HG03097 (cell line): ENCODE measurements around the gene TPPP3.

Experiments used
- ATAC-seq: cut with Tn5 transposase; IDR thresholded peaks from one replicate; pipeline ENCODE4 v1.9.1; 2021; ENCODE audit not compliant: unreplicated experiment, low FRiP score

Gene TPPP3

GRCh38 chr16:67350324-67350723, 43.0 kb downstream of the TPPP3 start:
- no peak for ATAC-seq

GRCh38 chr16:67349172-67349571, 44.1 kb downstream of the TPPP3 start:
- no peak for ATAC-seq

GRCh38 chr16:67346341-67346740, 47.0 kb downstream of the TPPP3 start:
- ATAC-seq = no peak

GRCh38 chr16:67345401-67345800, 47.9 kb downstream of the TPPP3 start:
- no peak for ATAC-seq

GRCh38 chr16:67342616-67343015, 50.7 kb downstream of the TPPP3 start:
- ATAC-seq = no peak

- ATAC-seq = no peak
Observed at GRCh38 chr16:67341250-67341649, 52.0 kb downstream of the TPPP3 start.
